DOHH2 (cell line): ENCODE results near the gene GPR78.

Source experiments
- H3F3A ChIP-seq: fragments of 200-600 bp; sonication (generic), shearing (Covaris generic); 2 replicates; pipeline ENCODE4 v1.6.0; 2016; ENCODE audit warnings: antibody characterized with exemption, mild to moderate bottlenecking; ENCODE audit not compliant: control insufficient read depth, insufficient read depth
- H3K27ac ChIP-seq: fragments of 200-600 bp; sonication (generic); 2 replicates; pipeline ENCODE4 v1.5.1; 2014; ENCODE audit warnings: low read depth, mild to moderate bottlenecking, low read length, moderate library complexity
- H3K27me3 ChIP-seq: fragments of 200-600 bp; sonication (generic); 2 replicates; pipeline ENCODE4 v1.6.1; 2014; ENCODE audit warnings: mild to moderate bottlenecking, low read length, mixed read lengths; ENCODE audit not compliant: control insufficient read depth
- H3K36me3 ChIP-seq: fragments of 200-600 bp; sonication (generic); 2 replicates; pipeline ENCODE4 v1.6.1; 2014; ENCODE audit warnings: mild to moderate bottlenecking, low read length, moderate library complexity, mixed read lengths; ENCODE audit not compliant: control insufficient read depth
- H3K4me1 ChIP-seq: fragments of 200-600 bp; sonication (generic); 2 replicates; pipeline ENCODE4 v1.6.1; 2014; ENCODE audit warnings: mild to moderate bottlenecking, low read length, mixed read lengths; ENCODE audit not compliant: control insufficient read depth
- H3K4me2 ChIP-seq: fragments of 200-600 bp; sonication (generic); 2 replicates; pipeline ENCODE4 v1.6.0; 2014; ENCODE audit warnings: mild to moderate bottlenecking, low read length, moderate library complexity
- H3K4me3 ChIP-seq: fragments of 200-600 bp; sonication (generic); 2 replicates; pipeline ENCODE4 v1.5.1; 2014; ENCODE audit warnings: mild to moderate bottlenecking, low read length, mixed read lengths
- H3K79me2 ChIP-seq: fragments of 200-600 bp; sonication (generic); 2 replicates; pipeline ENCODE4 v1.6.1; 2014; ENCODE audit warnings: mild to moderate bottlenecking, low read length, mixed read lengths; ENCODE audit not compliant: control insufficient read depth
- H3K9me2 ChIP-seq: fragments of 200-600 bp; sonication (generic); replicated peaks from 2 replicates; pipeline ENCODE4 v1.6.1; 2014; ENCODE audit warnings: mild to moderate bottlenecking, low read length, mixed read lengths; ENCODE audit not compliant: control insufficient read depth
- H3K9me3 ChIP-seq: fragments of 200-600 bp; sonication (generic); 2 replicates; pipeline ENCODE4 v1.6.1; 2014; ENCODE audit warnings: antibody characterized with exemption, low read length, mixed read lengths; ENCODE audit not compliant: control insufficient read depth, insufficient read depth
- H4K20me1 ChIP-seq: fragments of 200-600 bp; sonication (generic); 2 replicates; pipeline ENCODE4 v1.6.0; 2014; ENCODE audit warnings: low read depth, mild to moderate bottlenecking, antibody characterized with exemption, low read length, moderate library complexity; ENCODE audit not compliant: control insufficient read depth, insufficient read depth
- EZH2phosphoT487 ChIP-seq: fragments of 200-600 bp; sonication (generic); IDR thresholded peaks from 2 replicates; pipeline ENCODE4 v1.6.1; 2017; ENCODE audit warnings: borderline replicate concordance, mild to moderate bottlenecking, antibody characterized with exemption, low read length, moderate library complexity, mixed read lengths
- TF ChIP-seq, protein P1 (sequence below): fragments of 200-600 bp; sonication (generic); IDR thresholded peaks from one replicate; pipeline ENCODE4 v1.5.1; 2014; ENCODE audit warnings: antibody characterized with exemption, mild to moderate bottlenecking, low read depth, low read length; ENCODE audit not compliant: poor library complexity, severe bottlenecking

Gene GPR78

DNA sequence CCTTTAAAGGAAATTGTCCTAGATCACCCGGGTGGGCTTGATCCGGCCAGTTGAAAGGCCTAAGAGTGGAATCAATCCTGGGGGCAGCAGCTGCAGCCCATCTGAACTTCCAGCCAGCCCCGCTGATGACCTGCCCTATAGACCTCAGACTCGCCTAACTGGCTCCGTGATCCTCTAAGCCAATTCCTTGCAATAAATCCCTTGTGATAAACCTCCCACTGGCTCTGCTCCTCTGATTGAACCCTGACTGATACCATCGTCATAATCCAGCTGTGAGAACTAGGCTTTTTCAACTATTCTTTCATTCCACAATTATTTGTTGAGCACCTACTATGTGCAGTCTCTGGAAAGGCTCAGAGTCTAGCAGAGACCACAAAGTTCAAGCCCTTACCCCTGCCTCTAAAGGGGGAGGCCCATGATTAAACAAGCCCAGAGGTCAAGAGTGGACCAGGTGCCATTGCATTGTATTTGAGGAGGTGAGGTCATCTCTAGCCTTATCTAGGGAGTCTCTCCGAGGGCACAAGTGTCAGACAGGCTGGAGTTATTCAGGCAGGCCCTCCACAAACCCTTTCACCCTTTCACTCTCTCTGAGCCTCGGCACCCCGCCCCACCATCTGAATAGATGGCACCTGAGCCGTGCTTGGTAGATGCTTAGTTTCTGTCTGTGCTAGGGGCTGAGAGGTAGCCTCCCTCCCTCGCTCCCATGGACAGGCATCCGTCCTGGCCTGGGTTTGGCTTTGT lies 20.5 kb upstream of the GPR78 start:
- TF ChIP-seq, protein P1, sequence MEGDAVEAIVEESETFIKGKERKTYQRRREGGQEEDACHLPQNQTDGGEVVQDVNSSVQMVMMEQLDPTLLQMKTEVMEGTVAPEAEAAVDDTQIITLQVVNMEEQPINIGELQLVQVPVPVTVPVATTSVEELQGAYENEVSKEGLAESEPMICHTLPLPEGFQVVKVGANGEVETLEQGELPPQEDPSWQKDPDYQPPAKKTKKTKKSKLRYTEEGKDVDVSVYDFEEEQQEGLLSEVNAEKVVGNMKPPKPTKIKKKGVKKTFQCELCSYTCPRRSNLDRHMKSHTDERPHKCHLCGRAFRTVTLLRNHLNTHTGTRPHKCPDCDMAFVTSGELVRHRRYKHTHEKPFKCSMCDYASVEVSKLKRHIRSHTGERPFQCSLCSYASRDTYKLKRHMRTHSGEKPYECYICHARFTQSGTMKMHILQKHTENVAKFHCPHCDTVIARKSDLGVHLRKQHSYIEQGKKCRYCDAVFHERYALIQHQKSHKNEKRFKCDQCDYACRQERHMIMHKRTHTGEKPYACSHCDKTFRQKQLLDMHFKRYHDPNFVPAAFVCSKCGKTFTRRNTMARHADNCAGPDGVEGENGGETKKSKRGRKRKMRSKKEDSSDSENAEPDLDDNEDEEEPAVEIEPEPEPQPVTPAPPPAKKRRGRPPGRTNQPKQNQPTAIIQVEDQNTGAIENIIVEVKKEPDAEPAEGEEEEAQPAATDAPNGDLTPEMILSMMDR, result no peak
- TF ChIP-seq EZH2phosphoT487, result no peak
- H3K36me3 ChIP-seq, result no peaks in the 10 kb centered on the region
- H3K9me3 ChIP-seq, result no peaks in the 10 kb centered on the region
- no peak overlapping the region for H3K27ac ChIP-seq
- no peaks in the 10 kb centered on the region for H3F3A ChIP-seq
- H3K4me3 ChIP-seq, result no peak overlapping the region
- H3K79me2 ChIP-seq, result no peaks in the 10 kb centered on the region
- no peaks in the 10 kb centered on the region for H3K27me3 ChIP-seq
- H4K20me1 ChIP-seq, result no peaks in the 10 kb centered on the region
- H3K9me2 ChIP-seq, result no peaks in the 10 kb centered on the region
- H3K4me1 ChIP-seq, result no peaks in the 10 kb centered on the region
- H3K4me2 ChIP-seq, result no peak overlapping the region

DNA sequence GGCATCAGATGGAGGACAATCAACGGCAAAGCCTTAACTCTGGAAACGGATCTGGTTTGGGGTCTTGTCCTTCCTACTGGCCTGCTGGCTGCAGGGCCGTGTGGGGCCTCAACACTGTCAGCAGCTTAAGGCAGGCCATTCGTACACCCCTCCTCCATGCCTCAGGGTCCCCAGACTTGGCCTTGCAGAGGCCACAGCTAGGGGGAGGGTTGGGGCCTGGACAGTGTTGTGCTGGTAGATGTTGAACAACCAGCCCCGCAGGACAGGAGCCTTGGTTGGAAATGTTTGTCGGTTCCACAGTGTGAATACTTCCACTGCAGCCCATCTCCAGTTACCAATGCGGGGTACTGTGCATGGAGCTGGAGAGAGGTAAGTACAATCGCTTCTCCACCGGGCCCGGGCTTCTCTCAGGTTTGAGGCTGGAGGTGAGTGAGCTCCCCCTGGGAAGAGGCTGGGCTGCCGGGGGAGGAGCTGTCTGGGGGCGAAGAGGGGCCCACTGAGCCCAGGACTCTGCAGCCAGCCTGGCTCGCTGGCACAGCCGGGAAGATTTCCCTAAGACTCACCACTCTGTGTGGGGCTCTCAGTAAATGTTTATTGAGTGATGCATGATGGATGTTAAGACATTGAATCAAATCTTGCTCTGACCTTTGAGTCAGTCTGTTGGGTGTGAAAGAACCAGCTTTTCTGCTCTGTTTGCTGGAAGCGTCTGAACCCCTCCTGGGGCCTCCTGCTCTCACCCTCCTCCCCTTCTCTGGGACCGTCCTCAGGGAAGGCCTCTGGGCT lies 19.7 kb upstream of the GPR78 start:
- no peaks in the 10 kb centered on the region for H3F3A ChIP-seq

DNA sequence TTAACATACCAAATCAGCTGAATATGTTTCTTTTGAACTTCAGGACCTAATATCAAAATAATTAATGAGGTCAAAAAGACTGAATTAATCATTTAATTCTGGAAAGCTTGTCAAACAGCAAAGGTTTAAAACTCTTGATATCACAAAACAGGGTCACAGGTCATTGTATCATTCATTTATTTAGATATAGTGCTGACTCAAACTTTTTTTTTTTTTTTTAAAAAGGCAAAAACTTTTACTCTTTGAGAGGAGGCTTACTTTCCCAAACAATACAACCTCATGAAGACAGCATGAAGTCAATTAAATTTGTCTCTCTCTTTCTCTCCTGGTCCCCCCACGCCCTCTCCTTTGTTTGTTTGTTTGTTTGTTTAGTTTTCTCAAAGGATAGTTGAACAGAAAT lies 15.6 kb upstream of the GPR78 start:
- Histone ChIP-seq H3K4me1 (no peaks in the 10 kb centered on the region), H3F3A (no peaks in the 10 kb centered on the region), H3K4me2 (no peak overlapping the region), H3K9me3 (no peaks in the 10 kb centered on the region; the same call in 1 of the 2 replicates), H3K36me3 (no peaks in the 10 kb centered on the region), H3K9me2 (no peaks in the 10 kb centered on the region), H3K27me3 (no peaks in the 10 kb centered on the region), H3K27ac (no peak overlapping the region), H3K79me2 (no peaks in the 10 kb centered on the region), H4K20me1 (no peaks in the 10 kb centered on the region), H3K4me3 (no peak overlapping the region)
- TF ChIP-seq, protein P1, result no peak
- TF ChIP-seq EZH2phosphoT487, result no peak

More for the DNA sequence above, 19.7 kb upstream of the GPR78 start:
- Histone ChIP-seq H3K9me3 (no peaks in the 10 kb centered on the region), H3K4me1 (no peaks in the 10 kb centered on the region), H3K79me2 (no peaks in the 10 kb centered on the region), H3K27ac (no peak overlapping the region), H4K20me1 (no peaks in the 10 kb centered on the region), H3K4me3 (no peak overlapping the region), H3K4me2 (no peak overlapping the region), H3K36me3 (no peaks in the 10 kb centered on the region), H3K9me2 (no peaks in the 10 kb centered on the region), H3K27me3 (no peaks in the 10 kb centered on the region)
- TF ChIP-seq, protein P1, result no peak
- no peak for TF ChIP-seq EZH2phosphoT487
